Naive B cell (primary cell): ENCODE measurements around the gene ITPR2. TPM values are rescaled to one million over a fixed set of nuclear protein-coding genes. Genes with fewer than 3 reads are reported as not detected.

ENCODE experiments used
- ATAC-seq, 2 donors: fragments of 150-1000 bp; cut with Tn5 transposase; 2 replicates each; pipeline ENCODE4 v1.10.0; 2021; ENCODE audit warnings: low read depth in 2 of 2, mild to moderate bottlenecking in 2 of 2, moderate library complexity in 2 of 2
- DNase-seq: peaks from one replicate; pipeline ENCODE4 v3.0.0; 2022
- H3K27ac Mint-ChIP-seq, 6 donors: one replicate each; pipeline ENCODE4 v1.8.0; 2020 to 2022; ENCODE audit warnings: mild to moderate bottlenecking in 6 of 6, mixed read lengths in 6 of 6, moderate library complexity in 5 of 6, inconsistent platforms in 2 of 6
- H3K27me3 Mint-ChIP-seq, 3 donors: one replicate each; pipeline ENCODE4 v1.8.0; 2021 to 2022; ENCODE audit warnings: mixed read lengths in 3 of 3, mild to moderate bottlenecking in 1 of 3
- H3K36me3 Mint-ChIP-seq, 2 donors: one replicate each; pipeline ENCODE4 v1.8.0; 2020 to 2022; ENCODE audit warnings: mixed read lengths in 2 of 2, inconsistent platforms in 1 of 2, mild to moderate bottlenecking in 1 of 2
- H3K4me1 Mint-ChIP-seq, 3 donors: one replicate each; pipeline ENCODE4 v1.8.0; 2020 to 2022; ENCODE audit warnings: mixed read lengths in 3 of 3, inconsistent platforms in 1 of 3, mild to moderate bottlenecking in 1 of 3, moderate library complexity in 1 of 3
- H3K4me3 Mint-ChIP-seq, 8 donors: one replicate each; pipeline ENCODE4 v1.8.0; 2020 to 2022; ENCODE audit warnings: mild to moderate bottlenecking in 8 of 8, mixed read lengths in 8 of 8, moderate library complexity in 8 of 8, inconsistent platforms in 2 of 8
- H3K9me3 Mint-ChIP-seq, 7 donors: one replicate each; pipeline ENCODE4 v1.8.0; 2020 to 2022; ENCODE audit warnings: mixed read lengths in 7 of 7, mild to moderate bottlenecking in 5 of 7, inconsistent platforms in 2 of 7, moderate library complexity in 1 of 7
- polyA plus RNA-seq, 6 donors: library from polyadenylated mRNA; unstranded; fragments of 300-500 nt; fragmentation: Illumina TruSeq; gene quantifications; one replicate each; pipeline ENCODE4 v1.2.3, GENCODE V29; 2021; ENCODE audit warnings: low read depth in 6 of 6

The ITPR2 gene
- polyA plus RNA-seq, 6 donors from 2014 or later: 6.7 to 23.6 (median 20.6) TPM

DNA sequence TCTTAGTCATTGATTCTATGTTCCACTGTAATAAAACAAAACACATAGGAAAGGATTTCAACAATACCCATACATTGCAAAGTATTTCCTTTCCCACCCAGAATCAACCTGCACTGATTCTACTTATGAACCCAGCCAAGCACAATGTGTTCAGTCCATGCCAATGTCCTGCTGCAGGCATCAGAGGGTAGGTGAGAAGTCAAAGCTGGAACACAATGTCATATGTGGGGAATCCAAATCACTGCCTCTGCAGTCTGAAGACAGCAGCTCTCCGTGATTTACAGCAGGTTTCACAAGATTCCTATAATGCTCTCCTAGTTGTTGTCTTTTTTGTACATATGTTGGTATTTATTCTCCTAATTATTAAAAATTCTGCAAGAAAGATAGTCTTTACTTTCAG is 25.7 kb downstream of the ITPR2 start:
- H3K4me3 Mint-ChIP-seq: no peak overlapping the region
- H3K9me3 Mint-ChIP-seq: no peaks in the 10 kb centered on the region
- H3K27me3 Mint-ChIP-seq: no peaks in the 10 kb centered on the region
- DNase-seq (no peak), ATAC-seq (no peak)
- H3K4me1 Mint-ChIP-seq: peaks cover 9 to 39% (median 22%) of the 10 kb centered on the region in 3 donors
- H3K36me3 Mint-ChIP-seq: no peaks in the 10 kb centered on the region
- no peak overlapping the region for H3K27ac Mint-ChIP-seq

DNA sequence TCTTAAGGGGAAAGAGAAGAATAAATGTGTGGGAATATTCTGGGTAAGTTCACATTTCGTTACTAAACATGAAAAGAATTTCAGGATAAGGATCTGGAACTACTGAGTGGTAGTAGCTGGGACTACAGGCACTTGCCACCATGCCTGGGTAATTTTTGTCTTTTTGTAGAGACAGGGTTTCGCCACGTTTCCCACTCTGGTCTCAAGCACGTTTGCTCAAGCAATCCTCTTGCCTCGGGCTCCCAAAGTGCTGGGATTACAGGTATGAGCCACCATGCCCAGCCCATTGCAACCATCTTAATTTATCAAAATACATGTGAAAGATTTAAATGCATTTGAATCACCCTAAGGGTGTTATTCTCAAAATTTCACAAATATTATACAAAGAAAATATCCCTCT is 26.4 kb downstream of the ITPR2 start:
- Mint-ChIP-seq H3K27ac (no peak overlapping the region), H3K4me3 (no peak overlapping the region), H3K4me1 (peaks cover 9 to 44% (median 23%) of the 10 kb centered on the region in 3 donors), H3K27me3 (no peaks in the 10 kb centered on the region), H3K9me3 (no peaks in the 10 kb centered on the region), H3K36me3 (no peaks in the 10 kb centered on the region)
- ATAC-seq: no peak
- DNase-seq: no peak

DNA sequence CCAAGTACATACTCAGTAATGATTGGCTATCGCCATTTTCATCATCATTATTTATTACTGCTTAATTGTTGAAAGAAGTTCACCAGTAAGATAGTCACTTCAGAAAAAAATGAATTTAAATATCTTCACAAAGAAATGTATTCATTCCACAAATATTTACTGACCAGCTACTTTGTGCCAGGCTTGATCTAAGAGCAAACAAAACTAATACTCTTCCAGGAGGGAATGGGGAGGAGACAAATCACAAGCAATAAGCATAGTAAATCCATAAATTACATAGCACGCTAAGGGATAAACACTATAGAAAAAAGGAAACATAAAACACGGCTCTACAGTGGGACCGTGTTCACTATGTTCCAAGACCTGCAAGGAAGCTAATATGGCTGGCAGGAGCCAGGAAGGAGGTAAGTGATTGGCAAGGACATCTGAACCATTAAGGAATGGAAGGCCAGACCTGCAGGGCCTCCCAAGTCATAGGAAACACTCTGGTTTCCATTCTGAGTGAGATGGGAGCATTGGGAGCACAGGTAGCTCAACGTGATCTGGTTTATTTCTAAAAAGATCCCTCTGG is 27.5 kb downstream of the ITPR2 start:
- peak overlapping the region in 1 of 6 donors; percentile 43 for H3K27ac Mint-ChIP-seq
- no peak for ATAC-seq
- no peaks in the 10 kb centered on the region for H3K36me3 Mint-ChIP-seq
- no peaks in the 10 kb centered on the region for H3K27me3 Mint-ChIP-seq
- no peaks in the 10 kb centered on the region for H3K9me3 Mint-ChIP-seq
- H3K4me1 Mint-ChIP-seq: peaks cover 5 to 46% (median 27%) of the 10 kb centered on the region in 3 donors
- DNase-seq: no peak
- peak overlapping the region in 1 of 8 donors; percentile 7 for H3K4me3 Mint-ChIP-seq

DNA sequence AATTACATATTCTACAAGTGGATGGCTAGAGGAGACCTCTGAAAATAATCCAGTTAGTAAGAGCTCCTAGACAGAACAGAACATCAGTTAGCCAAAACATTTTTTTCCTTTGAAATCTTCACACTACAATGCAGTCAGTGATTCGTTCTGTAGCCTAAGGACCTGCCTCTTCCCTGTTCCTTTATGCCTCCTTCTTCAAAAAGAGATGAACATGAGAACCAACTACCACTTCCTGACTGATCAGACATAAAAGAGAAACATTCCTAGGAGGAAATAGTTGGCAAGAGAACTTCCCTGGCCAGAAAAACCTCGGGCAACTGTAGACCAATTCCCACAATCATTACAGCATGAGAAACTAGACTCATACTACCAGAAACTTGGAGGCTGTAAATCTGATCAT is 29.4 kb downstream of the ITPR2 start:
- Mint-ChIP-seq H3K27me3 (no peaks in the 10 kb centered on the region), H3K9me3 (no peaks in the 10 kb centered on the region), H3K4me1 (peaks cover 14 to 45% (median 30%) of the 10 kb centered on the region in 3 donors), H3K4me3 (no peak overlapping the region), H3K36me3 (no peaks in the 10 kb centered on the region), H3K27ac (peak overlapping the region in 2 of 6 donors; percentile 22 to 34)
- DNase-seq (no peak), ATAC-seq (no peak)

DNA sequence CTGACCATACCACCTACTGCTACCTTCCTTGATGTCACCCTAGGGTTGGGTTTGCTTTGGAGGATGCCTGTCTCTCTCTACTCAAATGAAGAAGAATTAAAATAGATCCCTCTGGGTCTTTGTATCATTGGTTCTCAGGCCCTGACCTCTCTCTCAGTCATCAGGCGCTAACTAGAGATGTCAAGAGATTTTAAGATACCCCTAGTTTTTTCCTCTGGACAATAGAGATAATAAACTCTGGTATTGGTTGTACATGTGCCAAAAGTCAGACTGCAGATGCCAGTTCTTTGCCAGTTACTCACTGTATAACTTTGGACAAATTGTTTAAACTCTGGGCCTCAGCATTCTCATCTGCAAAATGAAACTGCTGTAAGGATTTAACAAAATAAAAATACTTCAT is 31.5 kb downstream of the ITPR2 start:
- H3K36me3 Mint-ChIP-seq: no peaks in the 10 kb centered on the region
- no peak for DNase-seq
- no peak for ATAC-seq
- H3K27me3 Mint-ChIP-seq: no peaks in the 10 kb centered on the region
- H3K9me3 Mint-ChIP-seq: no peaks in the 10 kb centered on the region
- H3K4me1 Mint-ChIP-seq: peaks cover 27 to 47% (median 33%) of the 10 kb centered on the region in 3 donors
- peak overlapping the region in 1 of 6 donors; percentile 12 for H3K27ac Mint-ChIP-seq
- H3K4me3 Mint-ChIP-seq: no peak overlapping the region

DNA sequence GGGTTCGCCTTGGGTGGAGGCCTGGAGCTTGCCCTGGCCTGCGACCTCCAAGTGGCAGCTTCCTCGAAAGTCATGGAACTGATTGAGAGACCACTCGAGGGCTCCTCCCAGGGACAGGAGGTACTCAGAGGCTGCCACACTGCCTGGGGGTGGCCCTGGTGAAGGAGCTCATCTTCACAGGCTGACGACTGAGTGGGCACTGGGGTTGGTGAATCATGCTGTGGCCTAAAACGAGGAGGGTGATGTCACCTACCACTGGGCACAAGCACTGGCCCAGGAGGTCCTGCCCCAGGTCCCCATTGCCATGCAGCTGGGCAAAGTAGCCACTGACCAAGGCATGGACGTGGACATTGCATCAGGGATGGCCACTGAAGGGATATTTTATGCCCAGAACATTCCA is 32.1 kb downstream of the ITPR2 start:
- ATAC-seq (no peak), DNase-seq (no peak)
- Mint-ChIP-seq H3K4me3 (no peak overlapping the region), H3K36me3 (no peaks in the 10 kb centered on the region), H3K27ac (peak overlapping the region in 2 of 6 donors; percentile 13 to 54), H3K27me3 (no peaks in the 10 kb centered on the region), H3K9me3 (no peaks in the 10 kb centered on the region), H3K4me1 (peaks cover 27 to 46% (median 33%) of the 10 kb centered on the region in 3 donors)

DNA sequence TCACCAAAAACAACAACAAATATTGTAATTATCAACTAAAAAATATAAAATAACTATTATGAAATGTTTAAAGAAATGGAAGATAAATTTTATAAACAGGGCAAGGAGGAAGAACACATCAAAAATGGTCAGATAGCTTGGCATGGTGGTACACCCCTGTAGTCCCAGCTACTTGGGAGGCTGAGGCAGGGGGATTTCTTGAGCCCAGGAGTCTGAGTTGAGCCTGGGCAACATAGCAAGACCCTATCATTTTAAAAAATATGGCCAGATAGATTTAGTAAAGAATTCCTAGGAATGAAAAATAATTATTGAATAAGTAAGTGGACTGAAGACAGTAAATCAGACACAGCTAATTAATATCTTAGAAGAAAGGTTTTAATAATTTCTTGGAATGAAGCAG is 32.6 kb downstream of the ITPR2 start:
- ATAC-seq (no peak), DNase-seq (no peak)
- peak overlapping the region in 1 of 6 donors; percentile 13 for H3K27ac Mint-ChIP-seq
- no peaks in the 10 kb centered on the region for H3K27me3 Mint-ChIP-seq
- H3K9me3 Mint-ChIP-seq: no peaks in the 10 kb centered on the region
- no peak overlapping the region for H3K4me3 Mint-ChIP-seq
- H3K36me3 Mint-ChIP-seq: no peaks in the 10 kb centered on the region
- H3K4me1 Mint-ChIP-seq: peaks cover 27 to 41% (median 28%) of the 10 kb centered on the region in 3 donors

DNA sequence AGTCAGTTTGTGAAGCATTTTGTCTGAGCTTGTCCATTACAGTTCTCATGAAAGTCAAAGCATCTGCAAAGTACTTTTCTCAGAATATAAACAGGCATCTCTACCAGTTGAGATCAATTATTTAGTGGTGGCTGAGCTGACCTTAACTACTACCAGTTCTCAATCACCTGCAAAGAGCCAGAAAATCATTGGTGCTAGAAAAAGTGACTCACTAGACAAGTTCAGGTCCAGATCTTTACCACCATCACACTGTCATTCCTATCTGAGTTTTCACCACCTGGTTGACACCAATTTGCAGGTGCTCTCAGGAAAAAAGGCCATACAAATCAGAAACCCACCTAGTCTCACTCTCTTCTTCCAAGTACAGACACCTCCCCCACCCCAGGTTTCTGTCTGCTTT is 33.3 kb downstream of the ITPR2 start:
- Mint-ChIP-seq H3K36me3 (no peaks in the 10 kb centered on the region), H3K27ac (peak overlapping the region in 4 of 6 donors; percentile 13 to 96 (median 40)), H3K27me3 (no peaks in the 10 kb centered on the region), H3K9me3 (no peaks in the 10 kb centered on the region), H3K4me1 (peaks cover 26 to 41% (median 27%) of the 10 kb centered on the region in 3 donors), H3K4me3 (peak overlapping the region in 1 of 8 donors; percentile 29)
- ATAC-seq: no peak
- DNase-seq: no peak

DNA sequence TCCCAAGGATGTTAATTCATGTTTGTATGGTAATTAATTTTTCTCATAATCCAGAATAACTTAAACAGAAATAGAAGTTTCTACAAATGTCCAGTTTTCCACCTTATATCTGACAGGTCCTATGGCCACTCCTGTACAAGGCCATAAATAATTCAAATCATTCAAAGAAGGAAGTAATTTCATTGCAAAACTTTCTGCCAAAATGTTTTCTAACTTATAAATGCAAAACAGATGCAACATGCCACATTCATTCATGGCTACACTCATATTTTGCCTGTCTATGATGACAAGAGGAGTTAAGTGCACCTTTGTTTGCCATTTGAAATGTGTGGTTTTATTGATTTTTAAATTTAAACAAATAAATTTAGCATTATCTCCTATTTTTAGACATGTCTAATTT is 34.4 kb downstream of the ITPR2 start:
- ATAC-seq (no peak), DNase-seq (no peak)
- Mint-ChIP-seq H3K36me3 (no peaks in the 10 kb centered on the region), H3K27me3 (no peaks in the 10 kb centered on the region), H3K4me3 (peak overlapping the region in 1 of 8 donors; percentile 6), H3K27ac (peak overlapping the region in 2 of 6 donors; percentile 9 to 86), H3K4me1 (peaks cover 26 to 40% (median 27%) of the 10 kb centered on the region in 3 donors), H3K9me3 (no peaks in the 10 kb centered on the region)

DNA sequence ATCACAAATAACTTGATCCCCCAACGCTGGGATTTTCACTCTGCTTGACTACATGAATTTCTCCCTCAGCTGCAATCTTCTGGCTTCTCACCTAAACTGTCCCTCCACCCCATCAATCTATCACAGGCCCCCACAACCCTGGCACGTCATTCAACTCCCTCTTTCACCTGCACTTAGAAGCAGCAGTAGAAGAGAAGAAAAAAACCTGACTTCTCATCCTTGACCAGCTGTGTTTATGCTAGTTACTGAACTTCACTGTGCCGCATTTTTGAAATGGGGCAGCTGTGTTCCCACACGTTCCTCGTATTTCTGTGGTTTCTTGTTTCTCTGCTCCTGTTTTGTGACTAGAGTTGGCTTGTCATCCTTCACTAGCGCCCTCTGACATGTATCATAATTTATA is 35.0 kb downstream of the ITPR2 start:
- Mint-ChIP-seq H3K9me3 (no peaks in the 10 kb centered on the region), H3K4me1 (peaks cover 25 to 34% (median 26%) of the 10 kb centered on the region in 3 donors), H3K4me3 (peak overlapping the region in 6 of 8 donors; percentile 5 to 47 (median 11)), H3K36me3 (no peaks in the 10 kb centered on the region), H3K27ac (peak overlapping the region in 4 of 6 donors; percentile 77 to 90 (median 87)), H3K27me3 (no peaks in the 10 kb centered on the region)
- ATAC-seq (peak; percentile 84 to 88), DNase-seq (peak; percentile 17)

DNA sequence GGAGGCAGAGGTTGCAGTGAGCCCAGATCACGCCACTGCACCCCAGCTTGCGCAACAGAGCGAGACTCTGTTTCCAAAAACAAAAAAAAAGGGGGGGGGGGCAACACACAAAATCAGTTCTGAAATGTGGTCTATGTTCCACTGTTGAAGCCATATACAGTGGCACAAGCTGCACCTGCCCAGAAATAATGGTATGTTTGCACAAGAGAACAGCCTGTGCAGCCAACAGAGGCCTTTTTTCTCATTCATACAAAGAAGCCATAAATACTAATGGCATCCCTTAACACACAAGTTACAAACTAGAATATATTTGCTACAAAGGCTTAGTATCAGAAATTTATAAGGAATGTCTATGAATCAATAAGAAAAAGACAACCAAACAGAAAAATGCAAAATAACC is 37.1 kb downstream of the ITPR2 start:
- H3K36me3 Mint-ChIP-seq: no peaks in the 10 kb centered on the region
- no peak for DNase-seq
- H3K9me3 Mint-ChIP-seq: no peaks in the 10 kb centered on the region
- H3K4me3 Mint-ChIP-seq: no peak overlapping the region
- H3K27ac Mint-ChIP-seq: no peak overlapping the region
- peaks cover 30 to 37% (median 31%) of the 10 kb centered on the region in 3 donors for H3K4me1 Mint-ChIP-seq
- no peaks in the 10 kb centered on the region for H3K27me3 Mint-ChIP-seq
- no peak for ATAC-seq

DNA sequence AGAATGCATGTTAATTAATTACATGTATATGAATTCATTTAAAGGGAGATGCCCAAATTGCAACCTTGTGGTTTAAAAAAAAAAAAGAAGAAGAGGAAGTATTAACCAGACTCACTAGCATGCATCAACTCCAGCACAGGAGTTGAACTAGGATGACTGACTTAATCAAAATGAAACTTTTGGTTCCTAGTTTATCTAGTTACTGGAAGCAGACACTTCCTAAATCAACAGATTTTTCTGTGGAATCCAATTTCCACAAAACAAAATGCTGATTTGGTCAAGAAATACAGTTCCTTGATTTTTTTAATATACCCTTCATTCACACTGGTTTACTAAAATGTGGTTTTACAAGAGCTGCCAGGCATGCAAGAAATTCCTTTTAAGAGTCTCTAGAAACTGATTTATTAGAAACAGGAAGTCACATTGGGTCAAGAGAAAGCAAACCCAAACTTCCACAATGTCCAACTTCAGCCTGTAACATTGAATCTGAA is 41.6 kb downstream of the ITPR2 start:
- Mint-ChIP-seq H3K4me3 (peak overlapping the region in 4 of 8 donors; percentile 9 to 55 (median 42)), H3K27me3 (no peaks in the 10 kb centered on the region), H3K4me1 (peaks cover 15 to 22% (median 19%) of the 10 kb centered on the region in 3 donors), H3K9me3 (no peaks in the 10 kb centered on the region), H3K27ac (peak overlapping the region; percentile 14 to 52 (median 34)), H3K36me3 (peaks cover 15 to 20% of the 10 kb centered on the region in 2 donors)
- peak; percentile 97 to 98 for ATAC-seq
- DNase-seq: peak; percentile 46

DNA sequence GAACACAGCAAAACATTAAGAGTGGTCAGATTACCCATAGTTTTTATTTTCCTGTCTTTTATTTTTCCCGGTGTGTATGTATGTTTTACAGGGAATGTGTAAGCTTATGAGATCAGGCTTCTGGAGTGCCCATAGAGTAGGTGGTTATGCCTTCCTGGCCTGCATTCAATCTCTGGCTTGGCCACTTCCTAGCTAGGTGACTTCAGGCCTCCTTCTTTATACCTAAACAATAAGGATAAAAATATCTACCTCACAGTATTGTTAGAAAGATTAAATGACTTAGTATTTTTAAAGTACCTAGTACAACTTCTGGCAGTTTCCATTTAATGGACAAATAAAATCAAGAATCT is 42.4 kb downstream of the ITPR2 start:
- no peaks in the 10 kb centered on the region for H3K9me3 Mint-ChIP-seq
- H3K36me3 Mint-ChIP-seq: peaks cover 15 to 20% of the 10 kb centered on the region in 2 donors
- ATAC-seq: no peak
- H3K4me1 Mint-ChIP-seq: peaks cover 15 to 22% (median 19%) of the 10 kb centered on the region in 3 donors
- no peaks in the 10 kb centered on the region for H3K27me3 Mint-ChIP-seq
- peak overlapping the region in 3 of 6 donors; percentile 16 to 29 (median 26) for H3K27ac Mint-ChIP-seq
- no peak for DNase-seq
- H3K4me3 Mint-ChIP-seq: no peak overlapping the region
